ENCODE data around the gene UQCRFS1. TPM values are rescaled to one million over a fixed set of nuclear protein-coding genes. Genes with fewer than 3 reads are reported as not detected.

Gene UQCRFS1
- total RNA-seq, 1 experiment from 2014 or later, result 60.6 TPM

DNA sequence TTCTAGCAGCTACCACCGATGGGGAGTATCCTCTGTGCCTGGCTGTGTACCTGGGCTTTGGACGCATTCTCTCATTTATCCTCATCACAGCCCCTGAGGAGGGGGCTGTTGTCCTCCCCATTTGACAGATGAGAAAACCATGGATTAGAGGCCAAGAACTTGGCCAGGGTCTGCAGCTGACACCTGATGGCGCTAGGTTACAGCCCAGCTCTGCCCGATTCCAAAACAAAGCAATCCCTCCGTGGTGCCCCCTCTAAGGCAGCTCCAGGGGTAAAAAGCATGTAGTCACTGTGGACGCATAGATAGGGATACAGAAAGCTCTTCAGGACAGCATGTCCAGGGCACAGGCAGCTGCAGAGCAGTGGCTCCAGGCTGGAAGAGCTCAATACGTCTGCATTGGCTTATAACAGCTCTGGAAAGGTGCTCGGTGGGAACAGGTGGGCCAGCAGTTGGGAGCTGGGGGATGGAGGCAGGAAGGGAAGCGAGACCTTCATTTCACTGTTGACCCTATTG lies 35.4 kb upstream of the UQCRFS1 start:
- Histone ChIP-seq H3K4me1 (ENCODE audit: insufficient read depth, low read length) (no peaks in the 10 kb centered on the region), H3K36me3 (ENCODE audit: low read depth, low read length) (no peaks in the 10 kb centered on the region), H3K9me3 (ENCODE audit: low read length) (no peaks in the 10 kb centered on the region), H3K79me2 (ENCODE audit: low read length) (no peaks in the 10 kb centered on the region), H3K9me2 (replicated peaks; ENCODE audit: low read length) (no peaks in the 10 kb centered on the region), H2AFZ (ENCODE audit: low read length) (no peak overlapping the region), H4K20me1 (ENCODE audit: low read length) (no peaks in the 10 kb centered on the region), H3K9ac (ENCODE audit: low read length) (no peak overlapping the region), H3K27me3 (ENCODE audit: low read length) (no peaks in the 10 kb centered on the region), H3K4me2 (ENCODE audit: low read length) (no peak overlapping the region), H3K27ac (ENCODE audit: low read length) (no peak overlapping the region), H3F3A (ENCODE audit: low read length, unreplicated experiment) (no peaks in the 10 kb centered on the region), H3K4me3 (ENCODE audit: low read length) (no peak overlapping the region)
- CTCF ChIA-PET, result no interaction called here
- TF ChIP-seq EZH2phosphoT487 (IDR thresholded peaks at IDR 0.05; ENCODE audit: borderline replicate concordance, low read length), result no peak
- no peak for TF ChIP-seq EZH2 (IDR thresholded peaks at IDR 0.05; ENCODE audit: low read length, unreplicated experiment)
- TF ChIP-seq, protein P1, sequence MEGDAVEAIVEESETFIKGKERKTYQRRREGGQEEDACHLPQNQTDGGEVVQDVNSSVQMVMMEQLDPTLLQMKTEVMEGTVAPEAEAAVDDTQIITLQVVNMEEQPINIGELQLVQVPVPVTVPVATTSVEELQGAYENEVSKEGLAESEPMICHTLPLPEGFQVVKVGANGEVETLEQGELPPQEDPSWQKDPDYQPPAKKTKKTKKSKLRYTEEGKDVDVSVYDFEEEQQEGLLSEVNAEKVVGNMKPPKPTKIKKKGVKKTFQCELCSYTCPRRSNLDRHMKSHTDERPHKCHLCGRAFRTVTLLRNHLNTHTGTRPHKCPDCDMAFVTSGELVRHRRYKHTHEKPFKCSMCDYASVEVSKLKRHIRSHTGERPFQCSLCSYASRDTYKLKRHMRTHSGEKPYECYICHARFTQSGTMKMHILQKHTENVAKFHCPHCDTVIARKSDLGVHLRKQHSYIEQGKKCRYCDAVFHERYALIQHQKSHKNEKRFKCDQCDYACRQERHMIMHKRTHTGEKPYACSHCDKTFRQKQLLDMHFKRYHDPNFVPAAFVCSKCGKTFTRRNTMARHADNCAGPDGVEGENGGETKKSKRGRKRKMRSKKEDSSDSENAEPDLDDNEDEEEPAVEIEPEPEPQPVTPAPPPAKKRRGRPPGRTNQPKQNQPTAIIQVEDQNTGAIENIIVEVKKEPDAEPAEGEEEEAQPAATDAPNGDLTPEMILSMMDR (conservative IDR thresholded peaks at IDR 0.05; ENCODE audit: low read depth, low read length), result no peak
- POLR2A ChIA-PET (ENCODE audit: unreplicated experiment), result no interaction called here
- no TSS peak for BruUV-seq (replicated peaks)
- ATAC-seq, result no peak
- intact Hi-C loops (cut with micrococcal nuclease), result no loop called here
- DNase-seq, result no peak

DNA sequence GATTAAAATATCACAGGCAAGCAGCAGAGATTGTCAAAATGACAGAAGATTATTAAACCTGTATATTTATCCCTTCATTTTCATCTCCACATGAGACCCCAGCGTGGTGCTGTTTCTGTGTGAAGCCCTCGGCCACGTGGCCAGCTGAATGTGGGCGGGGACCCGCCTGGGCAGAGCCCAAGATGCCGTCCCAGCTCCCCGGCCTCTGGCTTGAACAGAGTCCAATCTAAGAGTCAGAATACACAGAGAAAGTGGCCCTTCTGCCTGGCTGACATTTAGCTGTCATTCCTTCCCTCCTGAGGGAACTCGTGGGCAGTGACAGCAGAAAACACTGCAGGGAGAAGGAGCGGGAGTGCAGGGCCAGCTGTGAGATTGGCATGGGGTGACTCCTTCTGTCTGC lies 34.9 kb upstream of the UQCRFS1 start:
- H3K4me3 ChIP-seq (ENCODE audit: low read length), result no peak overlapping the region
- H3K79me2 ChIP-seq (ENCODE audit: low read length), result no peaks in the 10 kb centered on the region
- H3K9me2 ChIP-seq (replicated peaks; ENCODE audit: low read length), result no peaks in the 10 kb centered on the region
- intact Hi-C loops (cut with micrococcal nuclease), result no loop called here
- H3K36me3 ChIP-seq (ENCODE audit: low read depth, low read length), result no peaks in the 10 kb centered on the region
- no peaks in the 10 kb centered on the region for H3K4me1 ChIP-seq (ENCODE audit: insufficient read depth, low read length)
- no peak for DNase-seq
- H4K20me1 ChIP-seq (ENCODE audit: low read length), result no peaks in the 10 kb centered on the region
- POLR2A ChIA-PET (ENCODE audit: unreplicated experiment), result no interaction called here
- H3K27me3 ChIP-seq (ENCODE audit: low read length), result no peaks in the 10 kb centered on the region
- no peaks in the 10 kb centered on the region for H3K9me3 ChIP-seq (ENCODE audit: low read length)
- BruUV-seq (replicated peaks), result no TSS peak
- no peak overlapping the region for H3K27ac ChIP-seq (ENCODE audit: low read length)
- no peak overlapping the region for H3K9ac ChIP-seq (ENCODE audit: low read length)
- TF ChIP-seq EZH2 (IDR thresholded peaks at IDR 0.05; ENCODE audit: low read length, unreplicated experiment) (no peak), EZH2phosphoT487 (IDR thresholded peaks at IDR 0.05; ENCODE audit: borderline replicate concordance, low read length) (no peak)
- TF ChIP-seq, protein P1 (conservative IDR thresholded peaks at IDR 0.05; ENCODE audit: low read depth, low read length), result no peak
- no peak overlapping the region for H3K4me2 ChIP-seq (ENCODE audit: low read length)
- CTCF ChIA-PET, result no interaction called here
- no peak overlapping the region for H2AFZ ChIP-seq (ENCODE audit: low read length)
- H3F3A ChIP-seq (ENCODE audit: low read length, unreplicated experiment), result no peaks in the 10 kb centered on the region
- ATAC-seq, result no peak

DNA sequence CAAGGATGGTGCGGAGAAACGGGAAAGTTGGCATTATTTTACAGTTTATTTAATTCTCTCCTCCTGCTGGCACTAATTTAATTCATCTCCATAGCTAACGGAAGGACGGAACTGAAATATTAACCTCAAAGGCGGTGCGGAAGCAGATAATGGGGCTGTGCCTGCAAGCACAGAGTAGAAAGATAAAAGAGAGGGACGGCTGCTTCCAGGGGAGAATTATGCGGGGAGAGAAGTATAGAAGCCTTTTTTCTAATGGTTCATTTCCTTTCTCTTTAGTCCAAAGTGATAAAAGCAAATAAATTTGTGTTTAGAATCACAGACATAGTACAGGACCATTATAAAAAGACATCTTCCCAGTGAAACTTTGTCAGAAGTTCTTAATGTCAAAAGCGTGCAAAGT lies 34.5 kb upstream of the UQCRFS1 start:
- H3K27me3 ChIP-seq (ENCODE audit: low read length), result no peaks in the 10 kb centered on the region
- no peaks in the 10 kb centered on the region for H3K79me2 ChIP-seq (ENCODE audit: low read length)
- H4K20me1 ChIP-seq (ENCODE audit: low read length), result no peaks in the 10 kb centered on the region
- no peak overlapping the region for H3K4me3 ChIP-seq (ENCODE audit: low read length)
- ChIA-PET CTCF (no interaction called here), POLR2A (ENCODE audit: unreplicated experiment) (no interaction called here)
- DNase-seq (no peak), ATAC-seq (no peak)
- no peak overlapping the region for H2AFZ ChIP-seq (ENCODE audit: low read length)
- H3K9me2 ChIP-seq (replicated peaks; ENCODE audit: low read length), result no peaks in the 10 kb centered on the region
- no peaks in the 10 kb centered on the region for H3K4me1 ChIP-seq (ENCODE audit: insufficient read depth, low read length)
- no peaks in the 10 kb centered on the region for H3K36me3 ChIP-seq (ENCODE audit: low read depth, low read length)
- BruUV-seq (replicated peaks), result no TSS peak
- no peaks in the 10 kb centered on the region for H3F3A ChIP-seq (ENCODE audit: low read length, unreplicated experiment)
- no peak for TF ChIP-seq EZH2phosphoT487 (IDR thresholded peaks at IDR 0.05; ENCODE audit: borderline replicate concordance, low read length)
- TF ChIP-seq, protein P1 (conservative IDR thresholded peaks at IDR 0.05; ENCODE audit: low read depth, low read length), result no peak
- no peak for TF ChIP-seq EZH2 (IDR thresholded peaks at IDR 0.05; ENCODE audit: low read length, unreplicated experiment)
- no peaks in the 10 kb centered on the region for H3K9me3 ChIP-seq (ENCODE audit: low read length)
- no peak overlapping the region for H3K9ac ChIP-seq (ENCODE audit: low read length)
- no peak overlapping the region for H3K4me2 ChIP-seq (ENCODE audit: low read length)
- intact Hi-C loops (cut with micrococcal nuclease), result no loop called here
- H3K27ac ChIP-seq (ENCODE audit: low read length), result no peak overlapping the region
